Body of pancreas (tissue), 4 donors: ENCODE results near the gene PDCD1.
"Not testable (repeated sequence)": the region's sequence is repeated elsewhere in the genome, so short reads cannot be mapped to it uniquely, and the experiment has no call there.

Experiments
- CTCF ChIP-seq, 7 experiments: fragments of 450-650 bp in 4 of 7; fragments of 200-600 bp in 3 of 7; sonication (generic) in 3 of 7; IDR thresholded peaks; one replicate each; pipeline ENCODE4 v1.5.1; 2016 to 2019; ENCODE audit warnings: antibody characterized with exemption in 7 of 7
- POLR2A ChIP-seq, 3 donors: fragments of 450-650 bp; IDR thresholded peaks; one replicate each; pipeline ENCODE4 v1.6.1; 2016; ENCODE audit warnings: antibody characterized with exemption in 3 of 3, mild to moderate bottlenecking in 2 of 3

GRCh38 chr2:241817821-241818215 lies 40.9 kb downstream of the PDCD1 start:
- not testable (repeated sequence) for TF ChIP-seq POLR2A, CTCF (IDR thresholded peaks at IDR 0.05)
